HepG2 (cell line): ENCODE measurements around the gene SSX4B. TPM values are rescaled to one million over a fixed set of nuclear protein-coding genes. Genes with fewer than 3 reads are reported as not detected.
"Not testable (repeated sequence)": the region's sequence is repeated elsewhere in the genome, so short reads cannot be mapped to it uniquely, and the experiment has no call there.

ENCODE experiments used
- ATAC-seq: fragments of 200-7000 bp; cut with Tn5 transposase; 3 replicates; pipeline ENCODE4 v1.9.1; 2020; ENCODE audit warnings: mild to moderate bottlenecking, moderate library complexity
- BruUV-seq: library from RNA; stranded (reverse); fragments of 400-500 nt; replicated peaks from 2 replicates; lab custom pipeline; 2021; lab: Mats Ljungman, UMichigan
- CTCF ChIA-PET: fragments of 300-600 bp; formaldehyde crosslinking; extraction: SDS; loops from one replicate; lab custom pipeline; 2021; ENCODE audit warnings: low total read pairs, inconsistent platforms, low intra/inter-chr PET ratio; lab: Yijun Ruan, JAX
- POLR2A ChIA-PET: fragments of 350-600 bp; sonication (Branson Sonifier 250); formaldehyde crosslinking; loops from one replicate; lab custom pipeline; 2020; ENCODE audit warnings: antibody characterized with exemption, inconsistent platforms; lab: Yijun Ruan, JAX
- DNase-seq: peaks from one replicate; pipeline ENCODE4 v3.0.0-alpha.2; 2015; ENCODE audit warnings: low spot score
- FAIRE-seq: peaks from 3 replicates; lab custom pipeline; 2011; peaks lifted over from hg19 to GRCh38; lab: Jason Lieb, UNC
- H2AFZ ChIP-seq: one replicate; pipeline ENCODE4 v1.6.1; 2011; ENCODE audit warnings: low read length, inconsistent platforms
- H3K27ac ChIP-seq: fragments of 300-600 bp; 3 replicates; pipeline ENCODE4 v1.8.0; 2011; ENCODE audit warnings: mixed run types, mild to moderate bottlenecking, mixed read lengths, low read length, inconsistent platforms; ENCODE audit not compliant: insufficient read depth; ENCODE audit errors: extremely low read length
- H3K27me3 ChIP-seq, 2 experiments: fragments of 200-600 bp in 1 of 2; 2 replicates in 1 of 2; 3 replicates in 1 of 2; pipeline versions ENCODE4 v1.6.0 to v1.8.0; 2011; ENCODE audit warnings: low read length in 2 of 2, mild to moderate bottlenecking in 2 of 2, moderate library complexity in 2 of 2, inconsistent platforms in 1 of 2; ENCODE audit not compliant: insufficient read depth in 2 of 2, control insufficient read depth in 1 of 2
- H3K36me3 ChIP-seq, 2 experiments: fragments of 200-600 bp in 1 of 2; replicated peaks in 1 of 2; 2 replicates in 1 of 2; 3 replicates in 1 of 2; pipeline versions ENCODE4 v1.5.1 to v1.8.0; 2011; ENCODE audit warnings: low read length in 2 of 2, inconsistent platforms in 1 of 2; ENCODE audit not compliant: insufficient read depth in 2 of 2, control insufficient read depth in 1 of 2
- H3K4me1 ChIP-seq: 2 replicates; pipeline ENCODE4 v1.5.1; 2012; ENCODE audit warnings: low read length, inconsistent platforms; ENCODE audit not compliant: insufficient read depth
- H3K4me2 ChIP-seq: 2 replicates; pipeline ENCODE4 v1.6.0; 2011; ENCODE audit warnings: low read depth, low read length, inconsistent platforms
- H3K4me3 ChIP-seq, 3 experiments: fragments of 200-600 bp in 1 of 3; sonication (generic), shearing (Covaris generic) in 1 of 3; replicated peaks in 1 of 3; 2 replicates each; pipeline ENCODE4 v1.5.1; 2011 to 2016; ENCODE audit warnings: low read length in 3 of 3, inconsistent platforms in 2 of 3, low read depth in 2 of 3, mild to moderate bottlenecking in 2 of 3, control low read depth in 1 of 3, mixed read lengths in 1 of 3; ENCODE audit not compliant: insufficient read depth in 1 of 3
- H3K79me2 ChIP-seq: one replicate; pipeline ENCODE4 v1.6.1; 2011; ENCODE audit warnings: low read length, inconsistent platforms; ENCODE audit not compliant: insufficient read depth
- H3K9ac ChIP-seq: 2 replicates; pipeline ENCODE4 v1.6.0; 2011; ENCODE audit warnings: mild to moderate bottlenecking, low read depth, low read length, inconsistent platforms; ENCODE audit not compliant: insufficient read depth
- H3K9me3 ChIP-seq: 2 replicates; pipeline ENCODE4 v1.5.1; 2012; ENCODE audit warnings: mild to moderate bottlenecking, low read length
- H4K20me1 ChIP-seq: 2 replicates; pipeline ENCODE4 v1.6.0; 2011; ENCODE audit warnings: inconsistent platforms, mild to moderate bottlenecking, low read length, moderate library complexity; ENCODE audit not compliant: insufficient read depth
- MAFF ChIP-seq: IDR thresholded peaks from 2 replicates; pipeline ENCODE4 v1.6.1; 2011; ENCODE audit warnings: low read depth, low read length, improper control_type of control experiment
- MAFK ChIP-seq, 2 experiments: IDR thresholded peaks in 1 of 2; conservative IDR thresholded peaks in 1 of 2; 2 replicates each; pipeline ENCODE4 v1.6.1; 2011; ENCODE audit warnings: improper control_type of control experiment in 2 of 2, low read length in 2 of 2
- WGBS: methylation state at CpG from one replicate; pipeline ENCODE4 v1.1.6; 2017; ENCODE audit warnings: low lambda C conversion rate; 5-methylcytosine and 5-hydroxymethylcytosine counted together
- in situ Hi-C: cut with HindIII; loops from 2 replicates; pipeline ENCODE4 v1.10.0; 2017; ENCODE audit warnings: low pct_unique_long_range_greater_than_20kb; ENCODE audit not compliant: extremely low pct_ligation_motif_present
- intact Hi-C: fragments of 100-400 bp; cut with micrococcal nuclease; formaldehyde crosslinking; loops from one replicate; pipeline ENCODE4 v1.10.0; 2022; ENCODE audit not compliant: unreplicated experiment
- polyA plus RNA-seq, 8 experiments: library from polyadenylated mRNA; depleted of rRNA in 3 of 8; stranded (reverse) in 7 of 8; unstranded in 1 of 8; fragments of >200 nt; fragmentation: Illumina TruSeq in 4 of 8; extraction: Trizol in 4 of 8; gene quantifications; 2 replicates each; pipeline versions ENCODE4 v1.2.1 to v1.2.3, GENCODE V29; 2011 to 2016; ENCODE audit warnings: low read depth in 4 of 8, missing spikeins in 1 of 8, mixed read lengths in 1 of 8; ENCODE audit not compliant: insufficient read depth in 1 of 8
- total RNA-seq, 5 experiments: library from RNA; depleted of rRNA; stranded (reverse); fragments of >200 nt; fragmentation: Illumina TruSeq; extraction: Trizol; gene quantifications; 2 replicates each; pipeline ENCODE4 v1.2.3, GENCODE V29; 2016; ENCODE audit warnings: low read depth in 1 of 5

SSX4B gene
- total and polyA plus RNA-seq, 2 of the 13 experiments (the other 11 are each of a cell fraction or from before 2014, with no cell fraction given) = not detected

- H3K9me3 ChIP-seq, H4K20me1 ChIP-seq, intact Hi-C loops, H3K4me2 ChIP-seq, H3K79me2 ChIP-seq, H3K4me3 ChIP-seq, CTCF ChIA-PET, FAIRE-seq, in situ Hi-C loops, ATAC-seq, DNase-seq, H3K27ac ChIP-seq, H3K36me3 ChIP-seq, H3K27me3 ChIP-seq, H3K9ac ChIP-seq, H3K4me1 ChIP-seq, H2AFZ ChIP-seq, POLR2A ChIA-PET, BruUV-seq: not testable (repeated sequence)
- WGBS = 73% methylated on average over 1 of the region's 5 CpGs
- TF ChIP-seq MAFF (0 out of 2 replicates have a peak, but pooled peaks have one; percentile 17), MAFK (conservative IDR thresholded peaks at IDR 0.05 in 1 of 2, IDR thresholded peaks at IDR 0.05 in 1 of 2; ENCODE audit: low read length in 2 of 2) (peak; percentile 28 to 61; a peak in 3 of 4 replicates)
Measured at GRCh38 chrX:48429606-48430005, 17.8 kb upstream of the SSX4B start.

- H3K36me3 ChIP-seq, H3K27me3 ChIP-seq, H2AFZ ChIP-seq, BruUV-seq, intact Hi-C loops, H3K4me2 ChIP-seq, in situ Hi-C loops, ATAC-seq, FAIRE-seq, H3K9me3 ChIP-seq, DNase-seq, H3K9ac ChIP-seq, H3K4me3 ChIP-seq, H3K79me2 ChIP-seq, H3K27ac ChIP-seq, CTCF ChIA-PET, POLR2A ChIA-PET, H3K4me1 ChIP-seq, H4K20me1 ChIP-seq: not testable (repeated sequence)
- WGBS = no CpG with 5 or more reads among the region's 12 CpGs
Measured at GRCh38 chrX:48427027-48427716, 15.4 kb upstream of the SSX4B start.

GRCh38 chrX:48397825-48398224 is 13.9 kb downstream of the SSX4B start:
- in situ Hi-C loops, POLR2A ChIA-PET, H3K4me2 ChIP-seq, H3K36me3 ChIP-seq, H3K27me3 ChIP-seq, H3K9me3 ChIP-seq, H3K9ac ChIP-seq, FAIRE-seq, CTCF ChIA-PET, H4K20me1 ChIP-seq, ATAC-seq, H3K4me3 ChIP-seq, intact Hi-C loops, DNase-seq, H3K4me1 ChIP-seq, H2AFZ ChIP-seq, H3K27ac ChIP-seq, H3K79me2 ChIP-seq, BruUV-seq: not testable (repeated sequence)
- WGBS = 9% methylated on average over 1 of the region's 1 CpG

GRCh38 chrX:48396931-48397330 is 14.8 kb downstream of the SSX4B start:
- H3K9me3 ChIP-seq, H2AFZ ChIP-seq, ATAC-seq, BruUV-seq, POLR2A ChIA-PET, H3K9ac ChIP-seq, H3K4me3 ChIP-seq, FAIRE-seq, H3K27me3 ChIP-seq, H3K27ac ChIP-seq, in situ Hi-C loops, H3K79me2 ChIP-seq, H4K20me1 ChIP-seq, intact Hi-C loops, H3K36me3 ChIP-seq, H3K4me1 ChIP-seq, DNase-seq, CTCF ChIA-PET, H3K4me2 ChIP-seq: not testable (repeated sequence)
- 16% methylated on average over 2 of the region's 2 CpGs for WGBS
